ENCODE results near the gene YIPF1.
"Not testable (repeated sequence)": the region's sequence is repeated elsewhere in the genome, so short reads cannot be mapped to it uniquely, and the experiment has no call there.

Gene YIPF1

DNA sequence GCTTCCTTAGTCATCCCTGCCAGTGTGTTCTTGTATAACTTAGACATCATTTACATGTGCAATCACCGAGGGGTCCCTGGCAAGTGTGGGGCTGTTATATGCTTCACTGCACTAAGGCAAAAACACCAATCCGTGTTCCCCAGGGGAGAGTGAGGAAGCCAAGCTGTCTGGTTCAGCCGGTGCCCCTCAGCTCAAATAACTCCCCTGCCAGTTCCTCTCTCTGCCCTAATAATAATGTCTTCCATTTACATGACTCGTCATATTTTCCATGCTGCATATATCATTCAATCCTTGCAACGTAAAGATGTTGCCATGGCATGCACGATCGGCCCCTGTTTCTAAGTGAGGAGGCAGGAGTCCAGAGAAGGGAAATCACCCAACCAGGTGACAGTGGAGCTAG lies 27.1 kb downstream of the YIPF1 start:
- intact Hi-C loops (cut with DNase I) = no loop called here
- DNase-seq = no peak

DNA sequence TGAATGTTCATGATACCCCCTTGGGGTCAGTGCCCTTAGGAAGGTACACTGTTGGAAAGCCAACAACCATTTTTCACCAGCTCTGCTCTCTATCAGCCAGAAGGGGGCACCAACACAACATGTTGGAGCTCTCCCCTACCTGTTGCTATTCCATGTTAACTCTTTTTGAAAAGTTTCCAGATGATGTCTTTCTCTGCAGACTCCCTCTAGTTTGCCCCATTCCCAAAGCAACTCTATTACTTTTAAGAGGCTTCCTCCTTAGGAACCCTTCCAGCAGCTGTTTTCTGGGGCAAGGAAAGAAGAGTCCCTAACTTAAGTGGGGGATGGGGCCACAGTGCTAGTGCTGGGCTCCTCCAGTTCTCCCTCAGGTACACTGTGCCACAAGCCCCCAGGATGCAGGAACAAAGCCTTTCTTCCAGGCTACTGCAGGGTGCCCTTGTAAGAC lies 28.6 kb downstream of the YIPF1 start:
- DNase-seq = peak in 34 of 42 donors; percentile 6 to 76 (median 42)
- intact Hi-C loops (cut with DNase I) = no loop called here

DNA sequence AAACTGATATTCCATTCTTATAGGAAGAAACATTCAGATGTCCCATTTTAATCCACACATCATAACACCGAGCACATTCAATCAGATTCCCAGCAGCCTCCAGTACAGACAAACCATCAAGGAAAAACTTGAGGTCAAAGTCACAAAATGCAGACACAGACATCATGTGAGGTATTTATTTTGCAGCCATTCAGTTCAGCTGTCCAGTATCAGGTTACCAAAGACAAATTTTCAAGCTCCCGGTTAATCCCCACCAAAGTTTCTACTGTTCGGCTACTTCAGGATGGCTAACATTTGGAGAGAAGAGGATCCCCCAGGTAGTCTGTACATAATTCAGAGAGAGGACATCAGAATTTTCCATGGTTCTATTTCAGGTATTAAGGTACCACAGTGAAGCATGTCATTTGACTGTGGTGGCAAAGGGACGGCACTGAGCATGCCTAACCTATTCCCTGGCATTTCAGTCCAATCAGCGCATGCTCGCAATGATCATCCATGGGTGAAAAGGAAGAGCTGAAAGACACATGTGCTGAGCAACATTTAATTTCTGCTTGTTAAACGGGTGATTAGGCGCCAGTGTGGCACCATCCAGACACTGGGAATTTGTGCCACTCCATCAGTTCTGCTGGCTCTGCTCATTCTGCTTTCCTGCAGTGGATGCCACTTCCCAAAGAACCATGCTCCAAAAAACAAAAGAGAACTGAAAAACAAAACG lies 37.9 kb downstream of the YIPF1 start:
- no peak for DNase-seq

DNA sequence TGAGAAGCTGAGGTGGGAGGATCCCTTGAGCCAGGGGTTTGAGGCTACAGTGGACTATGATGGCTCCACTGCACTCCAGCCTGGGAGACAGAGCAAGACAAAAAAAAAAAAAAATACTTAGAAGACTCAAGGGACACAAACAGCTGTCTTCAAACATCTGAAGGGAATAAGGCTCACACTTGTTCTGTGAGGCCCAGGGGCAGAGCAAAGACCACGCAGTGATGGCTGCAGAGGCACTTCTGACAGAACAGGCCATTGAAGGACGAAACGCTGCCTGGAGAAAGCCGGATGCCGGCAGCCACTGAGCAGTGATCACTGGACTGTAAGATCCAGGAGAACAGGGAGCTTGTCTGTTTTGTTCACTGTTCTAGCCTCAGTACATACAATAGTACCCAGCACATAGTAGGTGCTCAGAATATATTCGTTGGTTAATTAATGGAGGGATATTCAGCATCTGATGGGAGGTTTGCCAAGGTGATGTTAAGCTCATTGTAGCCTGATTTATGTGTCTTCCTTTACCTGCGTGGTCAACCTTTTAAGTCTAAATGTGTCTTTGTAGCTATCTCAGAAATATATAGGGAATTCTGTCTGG lies 39.4 kb downstream of the YIPF1 start:
- intact Hi-C loops (cut with DNase I) = no loop called here
- no peak for DNase-seq

More for the DNA sequence above, 37.9 kb downstream of the YIPF1 start:
- intact Hi-C loops (cut with DNase I) = no loop called here

DNA sequence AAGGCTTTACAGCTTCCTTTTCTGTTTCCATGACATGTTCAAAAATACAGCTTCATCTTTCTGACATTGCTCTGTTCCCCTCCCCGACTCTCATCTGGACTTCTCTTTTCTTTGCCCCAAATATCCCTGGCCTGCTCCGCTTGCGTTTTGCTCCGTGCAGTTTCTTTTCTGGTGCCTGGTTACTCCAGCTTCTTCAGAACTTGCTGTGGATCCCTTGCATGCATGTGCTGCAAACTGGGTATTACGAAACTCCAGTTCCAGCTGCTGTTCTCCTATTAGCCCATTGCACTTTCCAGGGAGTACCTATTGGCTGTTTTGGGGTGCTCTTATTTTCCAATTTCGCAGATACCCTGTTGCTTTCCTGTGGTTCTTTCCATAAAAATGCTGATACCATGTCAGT lies 41.6 kb downstream of the YIPF1 start:
- intact Hi-C loops (cut with DNase I) = no loop called here
- no peak for DNase-seq

DNA sequence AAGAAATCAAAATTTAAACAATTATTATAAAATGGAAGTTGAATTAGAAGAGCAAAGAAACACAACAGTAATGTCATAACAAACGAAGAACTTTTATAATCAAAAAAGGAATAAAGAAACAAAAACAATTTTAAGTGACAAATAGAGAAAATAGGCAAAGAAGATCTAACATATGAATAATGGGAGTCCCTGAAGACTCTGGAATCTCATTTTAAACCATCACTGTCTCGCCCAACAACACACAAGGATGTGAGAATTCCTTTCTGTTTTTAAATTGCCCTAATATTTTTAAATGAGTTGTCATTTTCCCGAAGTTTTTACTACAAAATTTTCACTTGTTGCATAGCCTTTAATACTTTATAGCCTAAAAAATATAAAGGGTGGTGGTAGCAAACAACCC lies 47.2 kb downstream of the YIPF1 start:
- no peak for DNase-seq
- intact Hi-C loops (cut with DNase I) = no loop called here

DNA sequence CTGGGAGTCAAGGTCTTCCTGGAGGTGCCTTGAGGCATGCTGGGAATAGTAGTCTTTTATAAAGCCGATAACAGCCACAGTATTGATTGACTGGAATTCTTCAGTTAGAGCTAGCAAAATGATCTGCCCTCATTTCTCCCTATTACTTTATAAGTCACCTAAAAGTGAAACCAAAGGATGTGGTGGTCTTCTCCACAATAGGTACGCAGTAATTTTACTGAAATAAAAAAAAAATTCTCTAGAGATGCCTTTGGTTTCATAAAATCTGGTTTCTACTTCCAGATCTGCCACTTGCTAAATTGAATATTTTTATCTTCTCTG lies 51.0 kb downstream of the YIPF1 start:
- intact Hi-C loops (cut with DNase I) = loop anchor here (1.0 to 5.0 kb wide), 2 partner anchors 109 to 215 kb away; partner anchors contain the start of genes IFT25, LRRC42, TCEANC2 and TMEM59
- no peak for DNase-seq

DNA sequence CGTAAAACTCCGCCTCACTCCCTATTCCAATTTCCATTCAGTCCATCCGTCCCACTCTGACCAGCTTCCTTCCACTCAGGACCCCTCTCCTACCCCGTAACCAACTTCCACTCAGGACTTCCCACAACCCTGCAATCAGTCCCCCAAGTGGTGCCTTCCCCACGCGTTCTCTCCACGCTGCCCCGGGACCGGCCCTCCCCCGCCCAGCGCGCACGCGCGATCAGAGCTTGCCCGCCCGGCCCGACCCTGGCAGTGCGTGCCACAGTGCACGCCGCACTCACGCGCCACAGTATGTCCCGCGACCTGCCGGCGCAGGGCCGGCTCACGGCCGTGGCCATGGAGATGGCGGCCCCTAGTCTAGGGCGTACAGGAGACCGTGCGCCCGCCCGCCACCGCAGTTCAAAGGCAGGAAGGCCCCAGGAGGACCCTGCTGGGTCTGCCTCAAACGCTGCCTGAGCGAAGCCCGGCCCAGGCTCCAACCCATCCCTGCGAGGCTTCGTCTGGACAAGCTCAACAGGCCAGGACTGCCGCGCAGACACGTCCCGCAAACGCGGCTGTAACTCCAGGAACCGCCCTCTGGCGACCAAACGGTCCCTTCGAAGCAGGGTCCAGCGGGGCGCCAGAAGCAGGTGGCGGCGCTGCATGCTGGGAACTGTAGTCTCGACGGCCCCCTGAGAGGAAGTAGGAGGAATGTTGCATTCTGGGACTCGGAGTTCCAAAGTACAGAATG lies 51.5 kb downstream of the YIPF1 start, which contains the start of gene NDC1:
TSS of gene NDC1 (minus strand) at position 373 of the 730 bp plus-strand sequence. CDS start at position 338, 35 bp downstream.
- intact Hi-C loops (cut with DNase I) = loop anchor here (1.0 to 5.0 kb wide), 2 partner anchors 109 to 215 kb away; partner anchors contain the start of genes IFT25, LRRC42, TCEANC2 and TMEM59

DNA sequence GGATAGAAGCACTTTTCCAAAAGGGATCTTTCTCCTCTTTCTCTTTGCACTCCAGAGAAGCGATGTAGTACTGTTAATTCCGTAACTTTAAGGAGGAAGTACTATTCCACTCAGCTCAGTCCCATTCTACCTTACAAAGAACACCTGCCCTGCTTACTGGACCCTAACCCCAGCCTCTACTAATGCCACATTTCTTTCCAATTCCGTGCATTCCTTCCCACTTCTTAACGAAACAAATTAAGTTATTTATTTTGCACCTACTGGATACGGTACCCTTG lies 52.0 kb downstream of the YIPF1 start:
- intact Hi-C loops (cut with DNase I) = loop anchor here (5.0 kb wide), 1 partner anchor 110 kb away; the partner anchor contains the start of genes IFT25 and LRRC42
- no peak for DNase-seq

More for the DNA sequence above, 51.5 kb downstream of the YIPF1 start, which contains the start of gene NDC1:
- DNase-seq = peak; percentile 85 to 98 (median 94)

DNA sequence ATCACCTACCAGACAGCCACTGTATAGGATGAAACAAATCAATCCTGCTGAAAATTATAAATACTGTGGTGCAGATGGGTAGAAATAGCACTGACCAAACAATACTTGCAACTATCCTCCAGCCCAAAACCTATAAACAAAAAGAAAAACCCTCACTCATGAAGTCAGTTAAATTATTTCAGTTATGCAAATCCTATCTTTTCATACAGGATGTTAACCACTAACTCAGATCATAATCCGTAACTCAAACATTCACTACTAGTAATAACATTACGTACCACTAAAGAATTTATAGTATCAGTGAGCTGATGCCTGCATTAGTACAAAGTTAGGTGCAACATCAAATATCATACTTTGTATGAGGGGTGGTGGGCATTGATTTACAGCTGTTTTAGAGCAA lies 54.1 kb downstream of the YIPF1 start:
- DNase-seq = no peak
- intact Hi-C loops (cut with DNase I) = loop anchor here (5.0 kb wide), 1 partner anchor 112 kb away; the partner anchor contains the start of genes IFT25 and LRRC42

DNA sequence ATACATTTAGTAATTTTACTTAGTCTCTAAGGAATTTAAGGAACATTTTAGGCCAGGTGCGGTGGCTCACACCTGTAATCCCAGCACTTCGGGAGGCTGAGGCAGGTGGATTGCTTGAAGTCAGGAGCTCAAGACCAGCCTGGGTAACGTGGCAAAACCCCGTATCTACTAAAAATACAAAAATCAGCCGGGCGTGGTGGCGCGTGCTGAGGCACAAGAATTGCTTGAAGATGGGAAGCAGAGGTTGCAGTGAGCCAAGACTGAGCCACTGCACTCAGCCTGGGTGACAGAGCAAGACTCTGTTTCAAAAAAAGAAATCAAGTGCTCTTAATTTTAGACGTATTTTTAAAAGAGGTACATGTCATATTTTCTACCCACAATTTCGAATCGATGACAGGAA lies 54.8 kb downstream of the YIPF1 start:
- intact Hi-C loops (cut with DNase I) = loop anchor here (5.0 kb wide), 1 partner anchor 113 kb away; the partner anchor contains the start of genes IFT25 and LRRC42
- no peak for DNase-seq

DNA sequence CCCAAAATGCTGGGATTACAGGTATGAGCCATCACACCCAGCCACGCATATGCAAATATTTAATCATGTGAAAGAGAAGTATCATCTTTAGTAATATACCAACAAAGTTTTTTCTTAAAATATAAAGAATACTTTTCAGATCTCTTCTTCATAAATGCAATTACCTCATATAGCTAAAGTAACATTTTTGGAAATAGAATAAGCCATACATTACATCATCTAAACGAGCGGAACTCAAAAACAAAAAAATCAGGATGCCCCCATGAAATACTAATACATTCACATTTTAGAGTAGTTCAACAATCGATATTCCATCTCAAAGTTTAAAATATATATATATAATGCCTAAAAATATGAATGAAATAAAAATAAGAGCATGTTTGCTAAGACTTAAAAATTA lies 56.2 kb downstream of the YIPF1 start:
- intact Hi-C loops (cut with DNase I) = no loop called here
- no peak for DNase-seq

DNA sequence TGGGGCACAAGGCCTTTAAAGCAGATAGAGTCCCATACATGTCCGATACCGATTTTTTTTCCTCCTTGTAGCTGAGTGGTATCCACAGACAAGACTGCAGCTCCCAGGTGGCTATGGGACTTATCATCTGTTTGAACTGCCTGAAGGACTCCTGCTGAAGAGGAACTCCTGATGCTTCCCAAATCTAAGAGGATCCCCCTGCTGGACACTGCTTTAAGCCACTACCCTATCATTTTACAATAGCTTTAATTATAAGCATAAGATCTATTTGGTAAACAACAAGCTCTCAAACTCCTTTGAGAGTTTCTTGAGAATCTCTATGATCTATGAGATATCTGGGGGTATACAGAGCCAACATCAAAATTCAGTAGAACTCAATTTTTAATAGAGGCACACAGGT lies 63.2 kb downstream of the YIPF1 start:
- DNase-seq = no peak
- intact Hi-C loops (cut with DNase I) = no loop called here

DNA sequence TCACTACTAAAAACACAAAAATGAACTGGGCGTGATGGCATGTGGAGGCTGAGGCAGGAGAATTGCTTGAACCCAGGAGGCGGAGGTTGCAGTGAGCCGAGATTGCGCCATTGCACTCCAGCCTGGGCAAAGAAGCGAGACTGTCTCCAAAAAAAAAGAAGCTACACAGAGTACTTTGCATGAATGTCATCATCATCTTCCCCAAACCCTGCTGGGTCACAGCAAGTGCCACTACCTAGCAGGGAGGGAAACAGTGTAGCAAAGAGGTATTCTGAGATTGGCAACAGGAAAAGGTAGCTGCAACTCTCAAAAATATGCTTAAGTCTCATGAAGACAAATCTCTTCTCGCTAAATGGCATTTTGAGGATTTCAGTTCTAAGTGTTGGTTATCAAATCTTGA lies 64.3 kb downstream of the YIPF1 start:
- intact Hi-C loops (cut with DNase I) = no loop called here
- DNase-seq = no peak

DNA sequence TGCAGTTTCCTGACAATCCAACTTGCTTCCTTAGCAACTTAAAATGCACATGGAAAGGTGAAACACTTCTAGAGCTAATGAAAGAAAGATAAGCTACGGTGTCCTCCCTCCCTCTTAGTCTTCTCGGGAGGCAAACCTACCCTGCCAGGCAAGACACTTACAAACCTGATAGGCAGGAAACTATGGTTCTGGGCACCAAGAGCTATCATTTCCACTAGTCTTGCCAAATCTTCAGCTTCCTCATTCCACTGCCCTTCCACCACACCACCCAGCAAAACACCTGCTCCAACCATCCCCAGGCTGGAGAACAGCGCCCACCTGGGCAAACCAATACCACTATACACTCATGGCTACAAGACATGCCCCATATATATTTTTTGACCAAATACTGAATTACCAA lies 66.7 kb downstream of the YIPF1 start:
- DNase-seq = no peak

DNA sequence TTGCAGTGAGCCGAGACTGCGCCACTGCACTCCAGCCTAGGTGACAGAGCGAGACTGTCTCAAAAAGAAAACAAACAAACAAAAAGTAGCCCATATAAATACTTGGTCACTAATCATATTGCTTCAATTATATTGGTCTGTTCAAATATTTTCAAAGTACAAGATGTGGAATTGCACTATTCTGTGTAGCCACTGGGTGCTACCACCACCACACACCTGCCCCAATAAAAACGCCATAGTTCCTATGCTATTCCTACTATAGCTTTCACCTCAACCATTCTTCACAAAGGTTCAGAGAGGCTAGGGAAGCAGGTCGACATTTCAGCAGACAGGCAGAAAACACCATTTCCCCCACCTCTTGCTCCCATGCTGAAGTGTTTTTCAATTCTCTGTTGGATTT lies 68.2 kb downstream of the YIPF1 start:
- intact Hi-C loops (cut with DNase I) = no loop called here
- no peak for DNase-seq

More for the DNA sequence above, 66.7 kb downstream of the YIPF1 start:
- intact Hi-C loops (cut with DNase I) = no loop called here

DNA sequence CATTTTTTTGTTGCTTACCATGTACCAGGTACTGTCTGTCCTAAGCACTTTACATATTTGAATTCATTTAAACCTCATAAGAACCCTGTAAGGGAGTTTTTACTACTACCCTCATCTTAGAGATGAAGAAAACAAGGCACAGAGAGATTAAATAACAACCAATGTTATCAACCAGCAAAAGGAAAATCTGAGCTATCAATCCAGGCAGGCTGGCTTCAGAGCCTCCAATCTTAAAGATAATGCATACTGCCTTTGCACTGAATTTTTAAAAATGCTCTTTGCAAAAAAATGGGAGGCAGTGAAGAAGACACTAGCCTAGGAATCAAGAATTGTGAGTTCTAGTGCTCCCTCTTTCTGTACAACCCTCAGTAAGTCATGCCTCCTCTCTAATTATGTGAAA lies 70.2 kb downstream of the YIPF1 start:
- DNase-seq = no peak
- intact Hi-C loops (cut with DNase I) = no loop called here

DNA sequence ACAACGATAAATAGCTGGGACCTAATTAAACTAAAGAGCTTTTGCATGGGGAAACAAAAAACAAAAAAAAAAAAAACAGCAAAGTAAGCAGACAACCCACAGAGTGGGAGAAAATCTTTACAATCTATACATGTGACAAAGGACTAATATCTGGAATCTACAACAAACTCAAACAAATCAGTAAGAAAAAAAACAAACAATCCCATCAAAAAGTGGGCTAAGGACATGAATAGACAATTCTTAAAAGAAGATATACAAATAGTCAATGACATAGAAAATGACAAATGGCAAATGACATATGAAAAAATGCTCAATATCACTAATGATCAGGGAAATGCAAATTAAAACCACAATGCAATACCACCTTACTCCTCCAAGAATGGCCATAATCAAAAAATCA lies 73.0 kb downstream of the YIPF1 start:
- DNase-seq; intact Hi-C loops (cut with DNase I): not testable (repeated sequence)

DNA sequence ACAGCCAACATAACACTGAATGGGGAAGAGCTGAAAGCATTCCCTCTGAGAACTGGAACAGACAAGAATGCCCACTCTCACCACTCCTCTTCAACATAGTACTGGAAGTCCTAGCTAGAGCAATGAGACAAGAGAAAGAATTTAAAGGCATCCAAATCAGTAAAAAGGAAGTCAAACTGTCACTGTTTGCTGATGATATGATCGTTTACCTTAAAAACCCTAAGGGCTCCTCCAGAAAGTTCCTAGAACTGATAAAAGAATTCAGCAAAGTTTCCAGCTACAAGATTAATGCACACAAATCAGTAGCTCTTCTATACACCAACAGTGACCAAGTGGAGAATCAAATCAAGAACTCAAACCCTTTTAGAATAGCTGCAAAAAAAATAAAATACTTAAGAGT lies 74.1 kb downstream of the YIPF1 start:
- DNase-seq; intact Hi-C loops (cut with DNase I): not testable (repeated sequence)

DNA sequence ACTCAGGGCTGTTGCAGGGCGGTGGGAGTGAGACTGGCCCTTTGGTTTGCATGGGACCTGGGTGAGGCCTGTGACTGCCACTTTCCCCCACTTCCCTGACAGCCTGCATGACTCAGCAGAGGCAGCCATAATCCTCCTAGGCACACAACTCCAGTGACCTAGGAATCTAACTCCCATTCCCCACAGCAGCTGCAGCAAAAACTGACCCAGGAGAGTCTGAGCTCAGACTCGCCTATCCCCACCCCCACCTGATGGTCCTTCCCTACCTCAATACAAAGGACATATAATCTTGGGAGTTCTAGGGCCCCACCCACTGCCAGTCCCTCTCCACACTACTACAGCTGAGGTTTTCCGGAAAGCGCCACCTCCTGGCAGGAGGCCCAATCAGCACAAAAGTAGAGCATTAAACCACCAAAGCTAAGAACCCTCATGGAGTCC lies 78.2 kb downstream of the YIPF1 start:
- intact Hi-C loops (cut with DNase I) = no loop called here
- no peak for DNase-seq

All from head of caudate nucleus (tissue), 42 donors.